Keratinocyte (primary cell): ENCODE data around the gene MAGI1. TPM values are rescaled to one million over a fixed set of nuclear protein-coding genes. Genes with fewer than 3 reads are reported as not detected.

Source experiments
- DNase-seq: peaks from one replicate; pipeline ENCODE4 v3.0.0-alpha.2; 2011; ENCODE audit warnings: low read depth, missing footprints, low spot score
- FAIRE-seq: peaks from 2 replicates; lab custom pipeline; 2011; peaks lifted over from hg19 to GRCh38; lab: Jason Lieb, UNC
- H2AFZ ChIP-seq: 2 replicates; pipeline ENCODE4 v1.6.0; 2012; ENCODE audit warnings: low read length, control low read depth, inconsistent platforms; ENCODE audit not compliant: control insufficient read depth
- H3K27ac ChIP-seq: 2 replicates; pipeline ENCODE4 v1.5.1; 2011; ENCODE audit warnings: low read length; ENCODE audit not compliant: control insufficient read depth, insufficient read depth
- H3K27me3 ChIP-seq: 3 replicates; pipeline ENCODE4 v1.6.0; 2011; ENCODE audit warnings: low read length; ENCODE audit not compliant: control insufficient read depth, insufficient read depth; ENCODE audit errors: extremely low read depth
- H3K36me3 ChIP-seq, 2 experiments: 2 replicates in 1 of 2; 3 replicates in 1 of 2; pipeline ENCODE4 v1.5.1; 2011; ENCODE audit warnings: low read length in 2 of 2, mild to moderate bottlenecking in 1 of 2; ENCODE audit not compliant: control insufficient read depth in 2 of 2, insufficient read depth in 2 of 2; ENCODE audit errors: extremely low read depth in 1 of 2
- H3K4me1 ChIP-seq: 3 replicates; pipeline ENCODE4 v1.5.1; 2011; ENCODE audit warnings: low read length; ENCODE audit not compliant: control insufficient read depth, insufficient read depth; ENCODE audit errors: extremely low read depth
- H3K4me2 ChIP-seq: 3 replicates; pipeline ENCODE4 v1.6.0; 2011; ENCODE audit warnings: low read depth, low read length; ENCODE audit not compliant: control insufficient read depth, insufficient read depth; ENCODE audit errors: extremely low read depth
- H3K4me3 ChIP-seq, 3 experiments: fragments of 200-600 bp in 1 of 3; sonication (generic) in 1 of 3; 2 replicates in 2 of 3; 3 replicates in 1 of 3; pipeline ENCODE4 v1.5.1; 2011 to 2016; ENCODE audit warnings: low read length in 3 of 3, mild to moderate bottlenecking in 3 of 3, control low read depth in 2 of 3, inconsistent platforms in 1 of 3, low read depth in 1 of 3, mixed read lengths in 1 of 3, mixed run types in 1 of 3, moderate library complexity in 1 of 3; ENCODE audit not compliant: control insufficient read depth in 2 of 3, insufficient read depth in 2 of 3; ENCODE audit errors: extremely low read depth in 1 of 3
- H3K79me2 ChIP-seq: 2 replicates; pipeline ENCODE4 v1.6.0; 2012; ENCODE audit warnings: low read length; ENCODE audit not compliant: control insufficient read depth, insufficient read depth
- H3K9ac ChIP-seq: 3 replicates; pipeline ENCODE4 v1.6.0; 2011; ENCODE audit warnings: low read length; ENCODE audit not compliant: control insufficient read depth, insufficient read depth; ENCODE audit errors: extremely low read depth
- H3K9me1 ChIP-seq: 3 replicates; pipeline ENCODE4 v1.6.0; 2011; ENCODE audit warnings: low read length; ENCODE audit not compliant: control insufficient read depth, insufficient read depth; ENCODE audit errors: extremely low read depth
- H3K9me3 ChIP-seq: 2 replicates; pipeline ENCODE4 v1.5.1; 2012; ENCODE audit warnings: low read depth, low read length; ENCODE audit not compliant: control insufficient read depth
- H4K20me1 ChIP-seq: 3 replicates; pipeline ENCODE4 v1.6.0; 2011; ENCODE audit warnings: low read length; ENCODE audit not compliant: control insufficient read depth, insufficient read depth; ENCODE audit errors: extremely low read depth
- CTCF ChIP-seq, 3 experiments: IDR thresholded peaks in 1 of 3; conservative IDR thresholded peaks in 1 of 3; optimal IDR thresholded peaks in 1 of 3; 2 replicates in 2 of 3; 3 replicates in 1 of 3; pipeline versions ENCODE3 to v1.5.1; 2011; ENCODE audit warnings: low read length in 3 of 3, mild to moderate bottlenecking in 3 of 3, moderate library complexity in 2 of 3, control low read depth in 1 of 3, inconsistent platforms in 1 of 3; ENCODE audit not compliant: insufficient read depth in 2 of 3; ENCODE audit errors: extremely low read depth in 1 of 3
- EZH2 ChIP-seq: IDR thresholded peaks from one replicate; pipeline ENCODE4 v1.6.1; 2012; ENCODE audit warnings: inconsistent platforms, mild to moderate bottlenecking, low read length, moderate library complexity
- dilution Hi-C: fragments of 300-500 bp; cut with MboI; formaldehyde crosslinking; loops from one replicate; pipeline ENCODE4 v1.7.0; 2020; ENCODE audit warnings: low sequenced_read_pairs; ENCODE audit not compliant: extremely low pct_ligation_motif_present
- polyA plus RNA-seq, 5 experiments: library from polyadenylated mRNA; depleted of rRNA in 3 of 5; stranded (reverse) in 3 of 5; stranded (forward) in 1 of 5; unstranded in 1 of 5; fragments of >200 nt; gene quantifications; 1 replicate in 1 of 5; 2 replicates in 3 of 5; 3 replicates in 1 of 5; pipeline versions ENCODE4 v1.2.1 to v1.2.3, GENCODE V29; 2011 to 2012; ENCODE audit warnings: missing spikeins in 2 of 5, low read depth in 1 of 5, low replicate concordance in 1 of 5

MAGI1 gene
- polyA plus RNA-seq, 1 donor (not counting 4 experiments of a cell fraction or from before 2014, with no cell fraction given), result 10.9 TPM

- peak; percentile 5 for FAIRE-seq
- Histone ChIP-seq H3K4me3 (no peak overlapping the region), H3K27ac (no peak overlapping the region), H3K36me3 (no peaks in the 10 kb centered on the region), H3K9ac (no peak overlapping the region), H3K79me2 (no peaks in the 10 kb centered on the region), H4K20me1 (no peaks in the 10 kb centered on the region), H3K9me3 (no peaks in the 10 kb centered on the region), H3K27me3 (no peaks in the 10 kb centered on the region), H2AFZ (no peak overlapping the region), H3K4me1 (no peaks in the 10 kb centered on the region), H3K4me2 (no peak overlapping the region), H3K9me1 (no peaks in the 10 kb centered on the region)
- dilution Hi-C loops, result no loop called here
- TF ChIP-seq EZH2, result no peak
- no peak for TF ChIP-seq CTCF (optimal IDR thresholded peaks at IDR 0.05 in 1 of 3, IDR thresholded peaks at IDR 0.05 in 1 of 3, conservative IDR thresholded peaks at IDR 0.05 in 1 of 3; ENCODE audit: extremely low read depth in 1 of 3, insufficient read depth in 2 of 3, low read length in 3 of 3)
- DNase-seq, result no peak
These were observed 380.3 kb downstream of the MAGI1 start for GRCh38 chr3:65658401-65658800.

GRCh38 chr3:65655061-65655460 is 383.7 kb downstream of the MAGI1 start:
- Histone ChIP-seq H3K27me3 (no peaks in the 10 kb centered on the region), H3K4me2 (no peak overlapping the region), H3K9me1 (no peaks in the 10 kb centered on the region), H3K9me3 (no peaks in the 10 kb centered on the region), H2AFZ (no peak overlapping the region), H4K20me1 (no peaks in the 10 kb centered on the region), H3K36me3 (no peaks in the 10 kb centered on the region), H3K27ac (no peak overlapping the region), H3K4me1 (no peaks in the 10 kb centered on the region), H3K79me2 (no peaks in the 10 kb centered on the region), H3K9ac (no peak overlapping the region), H3K4me3 (no peak overlapping the region)
- dilution Hi-C loops, result no loop called here
- DNase-seq, result no peak
- TF ChIP-seq EZH2 (no peak), CTCF (optimal IDR thresholded peaks at IDR 0.05 in 1 of 3, IDR thresholded peaks at IDR 0.05 in 1 of 3, conservative IDR thresholded peaks at IDR 0.05 in 1 of 3; ENCODE audit: extremely low read depth in 1 of 3, insufficient read depth in 2 of 3, low read length in 3 of 3) (no peak)
- no peak for FAIRE-seq
